Measurements from ENCODE around the gene PCDH9.

Gene PCDH9

DNA sequence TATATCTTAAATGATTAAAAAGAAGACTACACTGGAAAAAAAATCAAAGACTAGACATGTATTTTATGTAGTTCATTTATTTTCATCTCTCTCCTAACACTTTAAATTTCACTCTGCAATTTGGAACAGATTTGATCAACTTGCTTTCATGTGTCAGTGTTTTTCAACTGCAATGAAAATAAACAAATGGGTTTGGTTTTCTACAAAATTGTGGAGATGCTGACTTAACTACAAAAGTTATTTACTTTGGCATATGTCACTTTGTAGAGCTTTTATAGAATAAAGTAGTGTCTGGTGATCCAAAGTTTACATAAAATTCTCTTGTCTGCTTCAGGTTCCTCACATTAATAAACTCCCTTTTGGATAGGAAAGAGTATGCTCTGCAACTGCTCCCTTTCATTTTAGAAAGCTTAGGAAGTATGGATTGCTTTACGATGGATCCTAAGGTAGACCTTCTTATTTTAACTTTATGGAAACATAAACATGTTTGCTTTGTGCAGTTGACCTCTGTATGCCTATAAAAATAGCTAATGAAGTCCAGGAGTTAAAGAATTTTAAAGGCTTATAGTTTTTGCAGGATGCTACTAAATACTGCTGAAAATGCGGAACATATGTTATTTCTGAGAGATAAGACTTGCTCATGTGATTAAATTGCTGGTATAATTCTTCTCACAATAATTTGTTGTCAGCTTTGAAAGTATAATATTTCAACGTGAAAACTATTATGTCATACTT is 815.9 kb downstream of the PCDH9 start:
- TF ChIP-seq POLR2A (IDR thresholded peaks at IDR 0.05; ENCODE audit: extremely low read depth, insufficient read length) (no peak), MYC (IDR thresholded peaks at IDR 0.05; ENCODE audit: low read depth, low read length) (no peak), CTCF (IDR thresholded peaks at IDR 0.05; ENCODE audit: low read depth, low read length) (no peak)
- TF ChIP-seq, protein P1, sequence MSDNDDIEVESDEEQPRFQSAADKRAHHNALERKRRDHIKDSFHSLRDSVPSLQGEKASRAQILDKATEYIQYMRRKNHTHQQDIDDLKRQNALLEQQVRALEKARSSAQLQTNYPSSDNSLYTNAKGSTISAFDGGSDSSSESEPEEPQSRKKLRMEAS (IDR thresholded peaks at IDR 0.05; ENCODE audit: low read depth, low read length): no peak
- DNase-seq (ENCODE audit: low read depth): no peak
- H3K4me3 ChIP-seq (ENCODE audit: low read depth, low read length): no peak overlapping the region

DNA sequence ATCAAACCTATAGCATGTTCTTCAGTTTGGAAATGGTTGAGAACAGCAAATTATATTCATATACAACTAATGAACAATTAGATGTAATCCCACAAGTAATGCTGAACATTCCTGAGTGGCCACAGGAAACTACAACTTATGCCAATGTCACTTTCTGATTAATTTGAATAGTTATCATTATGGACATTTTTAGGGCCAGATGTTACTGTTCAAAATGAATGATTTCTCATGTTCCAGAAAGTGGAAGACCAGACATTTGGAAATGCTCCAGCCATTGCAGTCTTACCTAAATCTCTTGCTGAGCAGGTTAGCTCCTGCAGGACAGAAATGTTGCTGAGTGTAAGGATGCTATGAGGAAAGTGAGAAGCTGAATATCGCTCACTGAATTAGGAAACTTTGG is 819.8 kb downstream of the PCDH9 start:
- TF ChIP-seq MYC (IDR thresholded peaks at IDR 0.05; ENCODE audit: low read depth, low read length) (no peak), POLR2A (IDR thresholded peaks at IDR 0.05; ENCODE audit: extremely low read depth, insufficient read length) (no peak), CTCF (IDR thresholded peaks at IDR 0.05; ENCODE audit: low read depth, low read length) (no peak)
- TF ChIP-seq, protein P1 (IDR thresholded peaks at IDR 0.05; ENCODE audit: low read depth, low read length): no peak
- no peak overlapping the region for H3K4me3 ChIP-seq (ENCODE audit: low read depth, low read length)
- DNase-seq (ENCODE audit: low read depth): no peak

DNA sequence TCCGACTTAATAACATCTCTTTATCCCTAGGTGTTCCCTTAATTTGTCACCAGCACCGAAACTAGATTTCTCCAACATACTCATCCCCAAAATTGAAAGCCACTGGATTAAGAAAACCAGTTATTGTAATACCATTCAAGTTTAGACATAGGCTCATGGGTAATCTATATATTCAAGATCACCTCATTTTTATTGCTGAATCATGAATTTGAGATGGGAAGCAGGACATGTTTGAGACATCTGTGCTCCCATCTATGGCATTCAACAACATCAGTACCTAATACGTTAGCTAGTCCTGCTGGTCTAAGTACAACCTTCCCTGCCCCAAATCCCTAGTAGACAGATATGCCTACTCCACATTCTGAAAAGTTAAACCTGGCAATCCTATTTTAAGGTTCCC is 820.6 kb downstream of the PCDH9 start:
- DNase-seq (ENCODE audit: low read depth): no peak
- no peak overlapping the region for H3K4me3 ChIP-seq (ENCODE audit: low read depth, low read length)
- TF ChIP-seq, protein P1 (IDR thresholded peaks at IDR 0.05; ENCODE audit: low read depth, low read length): no peak
- TF ChIP-seq MYC (IDR thresholded peaks at IDR 0.05; ENCODE audit: low read depth, low read length) (no peak), POLR2A (IDR thresholded peaks at IDR 0.05; ENCODE audit: extremely low read depth, insufficient read length) (no peak), CTCF (IDR thresholded peaks at IDR 0.05; ENCODE audit: low read depth, low read length) (no peak)

GRCh38 chr13:66407128-66407527 is 823.0 kb downstream of the PCDH9 start:
- TF ChIP-seq MYC (IDR thresholded peaks at IDR 0.05; ENCODE audit: low read depth, low read length) (no peak), CTCF (IDR thresholded peaks at IDR 0.05; ENCODE audit: low read depth, low read length) (no peak), POLR2A (IDR thresholded peaks at IDR 0.05; ENCODE audit: extremely low read depth, insufficient read length) (no peak)
- TF ChIP-seq, protein P1 (IDR thresholded peaks at IDR 0.05; ENCODE audit: low read depth, low read length): no peak
- no peak for DNase-seq (ENCODE audit: low read depth)

DNA sequence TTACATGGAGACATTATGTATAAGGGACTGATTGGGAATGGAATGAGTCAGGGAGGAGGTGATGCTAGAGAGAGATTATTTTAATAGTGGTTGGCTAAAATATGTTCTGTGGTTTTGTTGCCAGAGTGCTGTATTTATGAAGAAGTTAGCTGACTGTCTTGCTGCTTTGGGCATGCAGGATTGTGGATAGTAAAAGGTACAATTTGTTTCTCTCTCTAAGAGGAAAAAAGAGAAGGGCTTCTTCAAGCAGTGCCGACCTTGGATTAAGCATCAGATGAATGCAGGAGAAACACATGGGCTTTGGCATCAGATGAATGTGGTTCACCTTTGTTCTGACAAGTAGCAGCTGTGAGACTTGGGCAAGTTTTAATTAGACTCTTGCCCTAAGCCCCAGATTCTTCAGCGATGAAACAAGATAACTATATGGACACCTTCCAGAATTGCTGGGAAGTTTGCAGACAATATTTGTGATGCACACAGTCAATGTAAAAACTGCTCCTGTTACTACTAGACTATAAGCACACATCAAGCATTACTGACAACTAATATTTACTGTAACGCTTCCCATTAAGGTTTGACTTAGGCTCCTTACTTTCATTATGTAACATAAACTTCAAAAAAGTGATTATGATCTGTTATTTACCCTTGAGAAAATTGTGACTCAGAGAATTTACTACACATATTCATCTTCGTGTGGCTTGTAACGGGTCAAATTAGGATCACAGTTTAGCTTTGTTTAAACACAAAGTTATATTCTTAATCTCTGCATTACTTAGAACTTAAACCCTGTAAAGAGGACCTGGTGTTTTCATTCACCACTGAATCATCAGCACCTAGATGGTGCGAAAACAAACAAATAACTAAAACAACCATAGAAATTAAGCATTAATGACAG is 824.0 kb downstream of the PCDH9 start:
- TF ChIP-seq, protein P1 (IDR thresholded peaks at IDR 0.05; ENCODE audit: low read depth, low read length): no peak
- TF ChIP-seq CTCF (IDR thresholded peaks at IDR 0.05; ENCODE audit: low read depth, low read length) (no peak), POLR2A (IDR thresholded peaks at IDR 0.05; ENCODE audit: extremely low read depth, insufficient read length) (no peak), MYC (IDR thresholded peaks at IDR 0.05; ENCODE audit: low read depth, low read length) (no peak)
- H3K4me3 ChIP-seq (ENCODE audit: low read depth, low read length): no peak overlapping the region
- no peak for DNase-seq (ENCODE audit: low read depth)

More at GRCh38 chr13:66407128-66407527, 823.0 kb downstream of the PCDH9 start:
- no peak overlapping the region for H3K4me3 ChIP-seq (ENCODE audit: low read depth, low read length)
